GM12878 (cell line): Measurements from ENCODE around the gene SMARCE1. TPM values are rescaled to one million over a fixed set of nuclear protein-coding genes. Genes with fewer than 3 reads are reported as not detected.
A peak's percentile ranks its signal among the peaks of the same experiment; 100 is the strongest.

Experiments
- HCFC1 ChIP-seq: fragments of 150-350 bp; IDR thresholded peaks from 2 replicates; pipeline ENCODE4 v1.6.1; 2014; ENCODE audit warnings: low read length
- IKZF2 ChIP-seq, 2 experiments: fragments of 450-650 bp; IDR thresholded peaks; 2 replicates each; pipeline ENCODE4 v1.6.1; 2017; ENCODE audit warnings: mild to moderate bottlenecking in 2 of 2, moderate library complexity in 2 of 2
- JUND ChIP-seq: IDR thresholded peaks from 2 replicates; pipeline ENCODE4 v1.6.1; 2012; ENCODE audit warnings: low read depth, mild to moderate bottlenecking, low read length, improper control_type of control experiment, moderate library complexity
- MYB ChIP-seq: fragments of 150-350 bp; IDR thresholded peaks from 2 replicates; pipeline ENCODE4 v1.6.1; 2014; ENCODE audit warnings: mild to moderate bottlenecking, low read depth, low read length, borderline replicate concordance
- NFYB ChIP-seq: IDR thresholded peaks from 2 replicates; pipeline ENCODE4 v1.6.1; 2011; ENCODE audit warnings: low read depth, mild to moderate bottlenecking, low read length, improper control_type of control experiment, moderate library complexity; ENCODE audit not compliant: insufficient read depth
- PAX5 ChIP-seq: IDR thresholded peaks from 2 replicates; pipeline ENCODE4 v1.6.1; 2011; ENCODE audit warnings: low read depth, low read length, borderline replicate concordance
- RBBP5 ChIP-seq: fragments of 200-600 bp; sonication (generic); conservative IDR thresholded peaks from 2 replicates; pipeline ENCODE4 v1.6.1; 2016
- TARDBP ChIP-seq: IDR thresholded peaks from 2 replicates; pipeline ENCODE4 v1.6.1; 2016; ENCODE audit warnings: borderline replicate concordance
- TCF12 ChIP-seq: IDR thresholded peaks from 2 replicates; pipeline ENCODE4 v1.6.1; 2011; ENCODE audit warnings: low read depth, mild to moderate bottlenecking, low read length
- TCF3 ChIP-seq: IDR thresholded peaks from 2 replicates; pipeline ENCODE4 v1.6.1; 2012; ENCODE audit warnings: low read depth, mild to moderate bottlenecking, low read length, borderline replicate concordance; ENCODE audit not compliant: insufficient read depth
- YY1 ChIP-seq: IDR thresholded peaks from 2 replicates; pipeline ENCODE4 v1.6.1; 2011; ENCODE audit warnings: low read depth, mild to moderate bottlenecking, low read length
- ZNF217 ChIP-seq: fragments of 450-650 bp; IDR thresholded peaks from 2 replicates; pipeline ENCODE4 v1.6.1; 2017; ENCODE audit warnings: antibody characterized with exemption, mild to moderate bottlenecking
- polyA plus RNA-seq, 11 experiments: library from polyadenylated mRNA; depleted of rRNA in 4 of 11; unstranded in 6 of 11; stranded (reverse) in 5 of 11; fragments of >200 nt; fragmentation: Nextera tagmentation in 4 of 11; fragmentation: Illumina TruSeq in 1 of 11; extraction: Ambion mirVana in 4 of 11; extraction: Trizol in 1 of 11; gene quantifications; 1 replicate in 1 of 11; 2 replicates in 10 of 11; pipeline versions ENCODE4 v1.2.1 to v1.2.3, GENCODE V29; 2011 to 2016; ENCODE audit warnings: inconsistent platforms in 2 of 11, missing spikeins in 2 of 11, low read depth in 1 of 11
- total RNA-seq, 4 experiments: library from RNA; depleted of rRNA in 3 of 4; stranded (reverse); fragments of >200 nt in 3 of 4; fragmentation: Illumina TruSeq in 1 of 4; extraction: Trizol in 1 of 4; gene quantifications; 2 replicates each; pipeline versions ENCODE4 v1.2.1 to v1.2.3, GENCODE V29; 2013 to 2021
- TF ChIP-seq, protein P1 (sequence below): IDR thresholded peaks from 2 replicates; pipeline ENCODE4 v1.6.1; 2012; ENCODE audit warnings: mild to moderate bottlenecking, low read depth, low read length
- TF ChIP-seq, protein P2 (sequence below): IDR thresholded peaks from 2 replicates; pipeline ENCODE4 v1.6.1; 2011; ENCODE audit warnings: low read depth, mild to moderate bottlenecking, low read length, moderate library complexity, borderline replicate concordance; ENCODE audit errors: extremely low read depth
- TF ChIP-seq, protein P3 (sequence below): IDR thresholded peaks from 2 replicates; pipeline ENCODE4 v1.6.1; 2011; ENCODE audit warnings: borderline replicate concordance, low read depth, mild to moderate bottlenecking, moderate library complexity, low read length; ENCODE audit not compliant: insufficient read depth, poor library complexity, severe bottlenecking
- TF ChIP-seq, protein P4 (sequence below): IDR thresholded peaks from 2 replicates; pipeline ENCODE4 v1.6.1; 2012; ENCODE audit warnings: low read depth, low read length, improper control_type of control experiment
- TF ChIP-seq, protein P5 (sequence below): fragments of 450-650 bp; IDR thresholded peaks from 2 replicates; pipeline ENCODE4 v1.6.1; 2017; ENCODE audit warnings: mild to moderate bottlenecking, moderate library complexity
- TF ChIP-seq, protein P6 (sequence below): IDR thresholded peaks from 2 replicates; pipeline ENCODE4 v1.6.1; 2012; ENCODE audit warnings: low read length, inconsistent platforms

The SMARCE1 gene
- total and polyA plus RNA-seq, 10 of the 15 experiments (the other 5 are each of a cell fraction or from before 2014, with no cell fraction given): 87.9 to 191 (median 132) TPM

DNA sequence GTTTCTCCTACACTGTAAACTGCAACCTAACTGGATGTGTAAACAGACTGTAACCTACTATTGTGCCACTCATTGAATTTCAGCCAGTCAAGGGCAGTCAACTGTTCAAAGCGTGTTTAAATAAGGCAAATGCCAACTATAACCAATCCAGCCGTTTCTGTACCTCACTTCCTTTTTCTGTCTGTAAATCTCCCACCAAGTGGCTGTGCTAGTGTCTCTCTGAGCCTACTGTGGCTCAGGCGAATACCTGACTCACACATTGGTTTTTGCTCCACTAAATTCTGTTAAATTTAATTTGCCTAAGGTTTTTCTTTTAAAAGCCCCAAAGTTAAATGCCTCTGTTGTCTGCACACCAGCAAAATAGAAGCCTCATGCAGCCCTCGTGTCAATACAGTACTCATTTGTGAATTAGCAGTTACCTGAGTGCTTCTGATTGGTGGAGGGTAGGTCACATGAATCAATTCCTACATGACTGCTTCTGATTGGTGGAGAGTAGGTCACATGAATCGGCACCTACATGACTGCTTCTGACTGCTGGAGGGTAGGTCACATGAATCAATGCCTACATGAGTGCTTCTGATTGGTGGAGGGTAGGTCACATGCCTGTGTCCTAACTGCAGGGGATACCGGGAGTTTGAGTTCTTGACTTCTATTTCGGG, 51.2 kb downstream of the SMARCE1 start (continued):
- TF ChIP-seq, protein P1, sequence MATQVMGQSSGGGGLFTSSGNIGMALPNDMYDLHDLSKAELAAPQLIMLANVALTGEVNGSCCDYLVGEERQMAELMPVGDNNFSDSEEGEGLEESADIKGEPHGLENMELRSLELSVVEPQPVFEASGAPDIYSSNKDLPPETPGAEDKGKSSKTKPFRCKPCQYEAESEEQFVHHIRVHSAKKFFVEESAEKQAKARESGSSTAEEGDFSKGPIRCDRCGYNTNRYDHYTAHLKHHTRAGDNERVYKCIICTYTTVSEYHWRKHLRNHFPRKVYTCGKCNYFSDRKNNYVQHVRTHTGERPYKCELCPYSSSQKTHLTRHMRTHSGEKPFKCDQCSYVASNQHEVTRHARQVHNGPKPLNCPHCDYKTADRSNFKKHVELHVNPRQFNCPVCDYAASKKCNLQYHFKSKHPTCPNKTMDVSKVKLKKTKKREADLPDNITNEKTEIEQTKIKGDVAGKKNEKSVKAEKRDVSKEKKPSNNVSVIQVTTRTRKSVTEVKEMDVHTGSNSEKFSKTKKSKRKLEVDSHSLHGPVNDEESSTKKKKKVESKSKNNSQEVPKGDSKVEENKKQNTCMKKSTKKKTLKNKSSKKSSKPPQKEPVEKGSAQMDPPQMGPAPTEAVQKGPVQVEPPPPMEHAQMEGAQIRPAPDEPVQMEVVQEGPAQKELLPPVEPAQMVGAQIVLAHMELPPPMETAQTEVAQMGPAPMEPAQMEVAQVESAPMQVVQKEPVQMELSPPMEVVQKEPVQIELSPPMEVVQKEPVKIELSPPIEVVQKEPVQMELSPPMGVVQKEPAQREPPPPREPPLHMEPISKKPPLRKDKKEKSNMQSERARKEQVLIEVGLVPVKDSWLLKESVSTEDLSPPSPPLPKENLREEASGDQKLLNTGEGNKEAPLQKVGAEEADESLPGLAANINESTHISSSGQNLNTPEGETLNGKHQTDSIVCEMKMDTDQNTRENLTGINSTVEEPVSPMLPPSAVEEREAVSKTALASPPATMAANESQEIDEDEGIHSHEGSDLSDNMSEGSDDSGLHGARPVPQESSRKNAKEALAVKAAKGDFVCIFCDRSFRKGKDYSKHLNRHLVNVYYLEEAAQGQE: no peak
- TF ChIP-seq PAX5 (no peak), TARDBP (no peak), ZNF217 (0 out of 2 replicates have a peak, but pooled peaks have one; percentile 53), JUND (no peak), IKZF2 (IDR thresholded peaks at IDR 0.05) (0 out of 4 replicates have a peak, but pooled peaks of 1 of the 2 experiments have one; percentile 12), RBBP5 (no peak), TCF12 (no peak), MYB (no peak), TCF3 (no peak), HCFC1 (no peak), NFYB (peak; percentile 78), YY1 (no peak)
- TF ChIP-seq, protein P2, sequence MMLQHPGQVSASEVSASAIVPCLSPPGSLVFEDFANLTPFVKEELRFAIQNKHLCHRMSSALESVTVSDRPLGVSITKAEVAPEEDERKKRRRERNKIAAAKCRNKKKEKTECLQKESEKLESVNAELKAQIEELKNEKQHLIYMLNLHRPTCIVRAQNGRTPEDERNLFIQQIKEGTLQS: peak; percentile 68; the same call in 1 of the 2 replicates
- TF ChIP-seq, protein P3, sequence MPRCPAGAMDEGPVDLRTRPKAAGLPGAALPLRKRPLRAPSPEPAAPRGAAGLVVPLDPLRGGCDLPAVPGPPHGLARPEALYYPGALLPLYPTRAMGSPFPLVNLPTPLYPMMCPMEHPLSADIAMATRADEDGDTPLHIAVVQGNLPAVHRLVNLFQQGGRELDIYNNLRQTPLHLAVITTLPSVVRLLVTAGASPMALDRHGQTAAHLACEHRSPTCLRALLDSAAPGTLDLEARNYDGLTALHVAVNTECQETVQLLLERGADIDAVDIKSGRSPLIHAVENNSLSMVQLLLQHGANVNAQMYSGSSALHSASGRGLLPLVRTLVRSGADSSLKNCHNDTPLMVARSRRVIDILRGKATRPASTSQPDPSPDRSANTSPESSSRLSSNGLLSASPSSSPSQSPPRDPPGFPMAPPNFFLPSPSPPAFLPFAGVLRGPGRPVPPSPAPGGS: no peak
- TF ChIP-seq, protein P4, sequence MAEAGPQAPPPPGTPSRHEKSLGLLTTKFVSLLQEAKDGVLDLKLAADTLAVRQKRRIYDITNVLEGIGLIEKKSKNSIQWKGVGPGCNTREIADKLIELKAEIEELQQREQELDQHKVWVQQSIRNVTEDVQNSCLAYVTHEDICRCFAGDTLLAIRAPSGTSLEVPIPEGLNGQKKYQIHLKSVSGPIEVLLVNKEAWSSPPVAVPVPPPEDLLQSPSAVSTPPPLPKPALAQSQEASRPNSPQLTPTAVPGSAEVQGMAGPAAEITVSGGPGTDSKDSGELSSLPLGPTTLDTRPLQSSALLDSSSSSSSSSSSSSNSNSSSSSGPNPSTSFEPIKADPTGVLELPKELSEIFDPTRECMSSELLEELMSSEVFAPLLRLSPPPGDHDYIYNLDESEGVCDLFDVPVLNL: no peak
- TF ChIP-seq, protein P5, sequence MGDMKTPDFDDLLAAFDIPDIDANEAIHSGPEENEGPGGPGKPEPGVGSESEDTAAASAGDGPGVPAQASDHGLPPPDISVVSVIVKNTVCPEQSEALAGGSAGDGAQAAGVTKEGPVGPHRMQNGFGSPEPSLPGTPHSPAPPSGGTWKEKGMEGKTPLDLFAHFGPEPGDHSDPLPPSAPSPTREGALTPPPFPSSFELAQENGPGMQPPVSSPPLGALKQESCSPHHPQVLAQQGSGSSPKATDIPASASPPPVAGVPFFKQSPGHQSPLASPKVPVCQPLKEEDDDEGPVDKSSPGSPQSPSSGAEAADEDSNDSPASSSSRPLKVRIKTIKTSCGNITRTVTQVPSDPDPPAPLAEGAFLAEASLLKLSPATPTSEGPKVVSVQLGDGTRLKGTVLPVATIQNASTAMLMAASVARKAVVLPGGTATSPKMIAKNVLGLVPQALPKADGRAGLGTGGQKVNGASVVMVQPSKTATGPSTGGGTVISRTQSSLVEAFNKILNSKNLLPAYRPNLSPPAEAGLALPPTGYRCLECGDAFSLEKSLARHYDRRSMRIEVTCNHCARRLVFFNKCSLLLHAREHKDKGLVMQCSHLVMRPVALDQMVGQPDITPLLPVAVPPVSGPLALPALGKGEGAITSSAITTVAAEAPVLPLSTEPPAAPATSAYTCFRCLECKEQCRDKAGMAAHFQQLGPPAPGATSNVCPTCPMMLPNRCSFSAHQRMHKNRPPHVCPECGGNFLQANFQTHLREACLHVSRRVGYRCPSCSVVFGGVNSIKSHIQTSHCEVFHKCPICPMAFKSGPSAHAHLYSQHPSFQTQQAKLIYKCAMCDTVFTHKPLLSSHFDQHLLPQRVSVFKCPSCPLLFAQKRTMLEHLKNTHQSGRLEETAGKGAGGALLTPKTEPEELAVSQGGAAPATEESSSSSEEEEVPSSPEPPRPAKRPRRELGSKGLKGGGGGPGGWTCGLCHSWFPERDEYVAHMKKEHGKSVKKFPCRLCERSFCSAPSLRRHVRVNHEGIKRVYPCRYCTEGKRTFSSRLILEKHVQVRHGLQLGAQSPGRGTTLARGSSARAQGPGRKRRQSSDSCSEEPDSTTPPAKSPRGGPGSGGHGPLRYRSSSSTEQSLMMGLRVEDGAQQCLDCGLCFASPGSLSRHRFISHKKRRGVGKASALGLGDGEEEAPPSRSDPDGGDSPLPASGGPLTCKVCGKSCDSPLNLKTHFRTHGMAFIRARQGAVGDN: peak; percentile 98
- TF ChIP-seq, protein P6, sequence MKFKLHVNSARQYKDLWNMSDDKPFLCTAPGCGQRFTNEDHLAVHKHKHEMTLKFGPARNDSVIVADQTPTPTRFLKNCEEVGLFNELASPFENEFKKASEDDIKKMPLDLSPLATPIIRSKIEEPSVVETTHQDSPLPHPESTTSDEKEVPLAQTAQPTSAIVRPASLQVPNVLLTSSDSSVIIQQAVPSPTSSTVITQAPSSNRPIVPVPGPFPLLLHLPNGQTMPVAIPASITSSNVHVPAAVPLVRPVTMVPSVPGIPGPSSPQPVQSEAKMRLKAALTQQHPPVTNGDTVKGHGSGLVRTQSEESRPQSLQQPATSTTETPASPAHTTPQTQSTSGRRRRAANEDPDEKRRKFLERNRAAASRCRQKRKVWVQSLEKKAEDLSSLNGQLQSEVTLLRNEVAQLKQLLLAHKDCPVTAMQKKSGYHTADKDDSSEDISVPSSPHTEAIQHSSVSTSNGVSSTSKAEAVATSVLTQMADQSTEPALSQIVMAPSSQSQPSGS: no peak
